SK-N-SH treated with all-trans-retinoic acid at 6 μM for 48 hours (cell line): ENCODE measurements around the gene DDIT3.

Experiments used
- ARNTL ChIP-seq: fragments of 450-650 bp; formaldehyde crosslinking; IDR thresholded peaks from 2 replicates; pipeline ENCODE4 v1.5.0; 2020; ENCODE audit warnings: low read depth, mild to moderate bottlenecking, moderate library complexity, borderline replicate concordance
- GLIS3 ChIP-seq: fragments of 250-450 bp; sonication (Bioruptor Pico); IDR thresholded peaks from 2 replicates; pipeline ENCODE4 v1.5.0; 2020; ENCODE audit warnings: mild to moderate bottlenecking, moderate library complexity
- SNAI2 ChIP-seq: fragments of 250-450 bp; sonication (Bioruptor Pico); IDR thresholded peaks from 2 replicates; pipeline ENCODE4 v1.5.0; 2020; ENCODE audit warnings: mild to moderate bottlenecking, moderate library complexity
- ZNF565 ChIP-seq: fragments of 450-650 bp; formaldehyde crosslinking; conservative IDR thresholded peaks from 2 replicates; pipeline ENCODE4 v1.5.0; 2020; ENCODE audit warnings: low read depth, mild to moderate bottlenecking, moderate library complexity

DNA sequence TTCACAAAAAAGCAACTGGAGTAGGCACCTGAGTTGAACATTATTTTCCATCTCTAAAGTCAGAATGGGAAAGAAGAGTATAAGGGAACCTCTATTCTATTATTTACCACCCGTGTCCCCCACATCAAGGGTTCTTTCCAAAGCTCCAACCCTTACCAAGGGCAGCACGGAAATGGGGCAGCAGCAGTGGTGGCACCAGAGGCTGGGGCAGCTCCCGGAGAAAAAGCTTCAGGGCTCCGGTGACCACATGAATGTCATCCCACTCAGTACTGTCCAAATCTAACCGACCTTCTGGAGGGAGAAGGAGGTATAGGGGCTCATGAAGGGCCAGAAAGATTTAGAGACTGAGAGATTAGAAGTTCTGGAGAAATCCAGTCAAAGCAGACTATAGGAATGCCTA, 46.4 kb downstream of the DDIT3 start:
- no peak for TF ChIP-seq GLIS3 (CRISPR knock-in tag)
- TF ChIP-seq ZNF565 (CRISPR knock-in tag), result no peak
- no peak for TF ChIP-seq SNAI2 (CRISPR knock-in tag)
- TF ChIP-seq ARNTL, result no peak
